DMS79 treated with DMSO at 0.1 percent for 48 hours (cell line): ENCODE results near the gene TSPEAR.

Experiments used
- DNase-seq: peaks from one replicate; lab custom pipeline; 2025; lab: John Stamatoyannopoulos, UW

The TSPEAR gene

GRCh38 chr21:44711327-44712202, at the start of gene TSPEAR:
Gene TSPEAR, minus strand, starts transcription at chr21:44711572. Its CDS starts 58 bp downstream, at chr21:44711514.
- DNase-seq = peak; percentile 90

- DNase-seq = no peak
Measured at GRCh38 chr21:44760376-44760775, 49.0 kb upstream of the TSPEAR start.

GRCh38 chr21:44759628-44760285, 48.4 kb upstream of the TSPEAR start:
- DNase-seq = no peak

GRCh38 chr21:44758781-44759627, 47.6 kb upstream of the TSPEAR start:
- no peak for DNase-seq

GRCh38 chr21:44758141-44758561, 46.8 kb upstream of the TSPEAR start:
- no peak for DNase-seq

GRCh38 chr21:44757731-44758130, 46.4 kb upstream of the TSPEAR start:
- no peak for DNase-seq

- no peak for DNase-seq
Measured at GRCh38 chr21:44756423-44757185, 45.2 kb upstream of the TSPEAR start.

GRCh38 chr21:44755227-44755626, 43.9 kb upstream of the TSPEAR start:
- DNase-seq = no peak

GRCh38 chr21:44753357-44753756, 42.0 kb upstream of the TSPEAR start:
- DNase-seq = no peak

GRCh38 chr21:44752671-44753235, 41.4 kb upstream of the TSPEAR start:
- DNase-seq = peak; percentile 81

GRCh38 chr21:44751799-44752636, 40.6 kb upstream of the TSPEAR start:
- no peak for DNase-seq

GRCh38 chr21:44751186-44751798, 39.9 kb upstream of the TSPEAR start:
- no peak for DNase-seq

GRCh38 chr21:44750675-44751025, 39.3 kb upstream of the TSPEAR start:
- no peak for DNase-seq

GRCh38 chr21:44749759-44750674, 38.6 kb upstream of the TSPEAR start:
- DNase-seq = no peak

- DNase-seq = no peak
Measured at GRCh38 chr21:44749116-44749758, 37.9 kb upstream of the TSPEAR start.

- no peak for DNase-seq
Measured at GRCh38 chr21:44748621-44749020, 37.2 kb upstream of the TSPEAR start.

- peak; percentile 44 for DNase-seq
Measured at GRCh38 chr21:44742418-44743153, 31.2 kb upstream of the TSPEAR start.

GRCh38 chr21:44741921-44742320, 30.5 kb upstream of the TSPEAR start:
- DNase-seq = no peak
